ENCODE results near the gene HBS1L.

DNA sequence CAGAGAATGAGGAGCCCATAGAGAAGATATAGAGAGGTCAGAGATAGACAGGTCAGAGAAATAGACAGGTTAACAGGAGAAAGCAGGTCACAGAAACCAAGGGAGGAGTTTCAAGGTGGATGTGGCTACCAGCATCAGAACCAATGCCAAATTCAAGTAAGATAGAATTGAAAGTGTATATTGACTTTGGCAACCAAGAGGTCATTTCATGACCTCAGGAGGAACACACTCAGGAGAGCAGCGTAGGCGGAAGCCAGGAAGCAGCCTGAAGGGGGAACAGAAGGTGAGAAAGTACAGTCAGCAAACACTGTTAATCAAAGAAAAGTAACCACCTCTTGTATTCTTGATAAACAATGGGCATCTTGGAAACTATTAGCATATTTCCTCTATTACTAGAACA lies 70.8 kb downstream of the HBS1L start:
- TF ChIP-seq, protein P1, sequence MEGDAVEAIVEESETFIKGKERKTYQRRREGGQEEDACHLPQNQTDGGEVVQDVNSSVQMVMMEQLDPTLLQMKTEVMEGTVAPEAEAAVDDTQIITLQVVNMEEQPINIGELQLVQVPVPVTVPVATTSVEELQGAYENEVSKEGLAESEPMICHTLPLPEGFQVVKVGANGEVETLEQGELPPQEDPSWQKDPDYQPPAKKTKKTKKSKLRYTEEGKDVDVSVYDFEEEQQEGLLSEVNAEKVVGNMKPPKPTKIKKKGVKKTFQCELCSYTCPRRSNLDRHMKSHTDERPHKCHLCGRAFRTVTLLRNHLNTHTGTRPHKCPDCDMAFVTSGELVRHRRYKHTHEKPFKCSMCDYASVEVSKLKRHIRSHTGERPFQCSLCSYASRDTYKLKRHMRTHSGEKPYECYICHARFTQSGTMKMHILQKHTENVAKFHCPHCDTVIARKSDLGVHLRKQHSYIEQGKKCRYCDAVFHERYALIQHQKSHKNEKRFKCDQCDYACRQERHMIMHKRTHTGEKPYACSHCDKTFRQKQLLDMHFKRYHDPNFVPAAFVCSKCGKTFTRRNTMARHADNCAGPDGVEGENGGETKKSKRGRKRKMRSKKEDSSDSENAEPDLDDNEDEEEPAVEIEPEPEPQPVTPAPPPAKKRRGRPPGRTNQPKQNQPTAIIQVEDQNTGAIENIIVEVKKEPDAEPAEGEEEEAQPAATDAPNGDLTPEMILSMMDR (IDR thresholded peaks at IDR 0.05; ENCODE audit: borderline replicate concordance, extremely low read depth, low read length, poor library complexity, severe bottlenecking): no peak
- TF ChIP-seq EZH2 (IDR thresholded peaks at IDR 0.05; ENCODE audit: borderline replicate concordance, low read depth, low read length, severe bottlenecking): no peak

Measured in DND-41 (cell line).